ENCODE data around the gene KCNJ2. TPM values are rescaled to one million over a fixed set of nuclear protein-coding genes. Genes with fewer than 3 reads are reported as not detected.

KCNJ2 gene
- total and polyA plus RNA-seq, 9 donors = 0.97 to 3.8 (median 2.1) TPM

- H3K9me3 ChIP-seq = no peaks in the 10 kb centered on the region
- 76 to 81% (median 79%) methylated on average over 3 of the region's 3 CpGs for WGBS, 3 donors
- no peaks in the 10 kb centered on the region for H3K27me3 ChIP-seq
- no peak overlapping the region for H3K4me3 ChIP-seq
- H3K36me3 ChIP-seq = no peaks in the 10 kb centered on the region
- H3K27ac ChIP-seq = no peak overlapping the region
- TF ChIP-seq POLR2A (IDR thresholded peaks at IDR 0.05) = no peak
- no peak for TF ChIP-seq EP300 (IDR thresholded peaks at IDR 0.05)
- no peak for TF ChIP-seq CTCF (IDR thresholded peaks at IDR 0.05)
- no peak for DNase-seq
- no peaks in the 10 kb centered on the region for H3K4me1 ChIP-seq (ENCODE audit: insufficient read depth)
- intact Hi-C loops (cut with DNase I) = no loop called here
Measured at GRCh38 chr17:70153210-70153609, 16.1 kb upstream of the KCNJ2 start.

DNA sequence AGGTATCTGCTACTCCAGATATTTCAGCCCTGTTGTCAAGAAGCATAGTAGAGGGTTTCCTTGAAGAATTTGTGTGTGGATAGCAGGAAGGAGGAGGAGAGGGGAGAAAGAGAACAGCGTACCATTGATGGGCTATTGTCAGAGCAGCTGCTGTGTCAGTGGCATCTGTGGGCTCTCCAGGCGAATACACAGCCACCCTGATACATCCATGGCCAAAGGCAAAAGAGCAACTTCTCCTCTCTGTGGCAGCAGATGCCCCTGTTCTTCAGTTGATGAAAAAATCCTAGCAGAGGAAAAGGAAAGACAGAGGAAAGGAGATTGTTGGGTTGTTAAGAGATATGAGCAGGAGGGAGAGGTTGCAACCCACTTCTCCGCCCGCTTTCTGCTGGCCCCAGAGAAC, 12.2 kb upstream of the KCNJ2 start:
- 87 to 95% (median 94%) methylated on average over 4 of the region's 4 CpGs for WGBS, 3 donors
- Histone ChIP-seq H3K36me3 (no peaks in the 10 kb centered on the region), H3K4me3 (no peak overlapping the region), H3K4me1 (ENCODE audit: insufficient read depth) (no peaks in the 10 kb centered on the region), H3K27ac (no peak overlapping the region), H3K9me3 (no peaks in the 10 kb centered on the region), H3K27me3 (no peaks in the 10 kb centered on the region)
- no peak for DNase-seq
- no peak for TF ChIP-seq CTCF (IDR thresholded peaks at IDR 0.05)
- TF ChIP-seq POLR2A (IDR thresholded peaks at IDR 0.05) = no peak
- intact Hi-C loops (cut with DNase I) = no loop called here

DNA sequence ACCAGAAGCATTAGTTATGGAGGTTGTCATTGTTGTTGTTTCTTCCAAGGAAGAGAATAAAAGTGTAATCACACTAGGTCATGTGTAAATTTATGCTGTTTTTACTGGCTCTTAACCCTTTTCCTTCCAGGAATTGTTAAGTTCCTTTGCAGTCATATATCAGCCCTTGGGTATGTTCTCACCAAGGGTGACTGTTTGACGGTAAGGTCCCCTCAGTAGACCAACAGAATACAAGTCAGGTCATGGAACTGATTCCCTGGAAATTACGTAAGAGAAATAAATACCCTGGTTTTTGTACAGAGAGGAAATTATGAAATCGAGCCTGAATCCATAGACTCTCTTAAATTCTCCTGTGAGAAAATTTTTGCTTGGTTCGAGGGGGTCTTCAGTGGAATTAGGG, 11.2 kb upstream of the KCNJ2 start:
- Histone ChIP-seq H3K9me3 (no peaks in the 10 kb centered on the region), H3K4me1 (ENCODE audit: insufficient read depth) (no peaks in the 10 kb centered on the region), H3K4me3 (no peak overlapping the region), H3K27me3 (no peaks in the 10 kb centered on the region), H3K27ac (no peak overlapping the region), H3K36me3 (no peaks in the 10 kb centered on the region)
- intact Hi-C loops (cut with DNase I) = no loop called here
- DNase-seq = no peak
- TF ChIP-seq POLR2A (IDR thresholded peaks at IDR 0.05) = no peak
- no peak for TF ChIP-seq EP300 (IDR thresholded peaks at IDR 0.05)
- TF ChIP-seq CTCF (IDR thresholded peaks at IDR 0.05) = no peak
- 79 to 88% (median 88%) methylated on average over 4 of the region's 4 CpGs for WGBS, 3 donors

GRCh38 chr17:70158591-70158990, 10.7 kb upstream of the KCNJ2 start:
- WGBS, 3 donors = 35 to 80% (median 75%) methylated on average over 6 of the region's 6 CpGs
- Histone ChIP-seq H3K4me3 (no peak overlapping the region), H3K9me3 (no peaks in the 10 kb centered on the region), H3K27ac (no peak overlapping the region), H3K4me1 (ENCODE audit: insufficient read depth) (no peaks in the 10 kb centered on the region), H3K27me3 (no peaks in the 10 kb centered on the region), H3K36me3 (no peaks in the 10 kb centered on the region)
- DNase-seq = no peak
- intact Hi-C loops (cut with DNase I) = no loop called here
- TF ChIP-seq POLR2A (IDR thresholded peaks at IDR 0.05) (no peak), CTCF (IDR thresholded peaks at IDR 0.05) (no peak), EP300 (IDR thresholded peaks at IDR 0.05) (no peak)

DNA sequence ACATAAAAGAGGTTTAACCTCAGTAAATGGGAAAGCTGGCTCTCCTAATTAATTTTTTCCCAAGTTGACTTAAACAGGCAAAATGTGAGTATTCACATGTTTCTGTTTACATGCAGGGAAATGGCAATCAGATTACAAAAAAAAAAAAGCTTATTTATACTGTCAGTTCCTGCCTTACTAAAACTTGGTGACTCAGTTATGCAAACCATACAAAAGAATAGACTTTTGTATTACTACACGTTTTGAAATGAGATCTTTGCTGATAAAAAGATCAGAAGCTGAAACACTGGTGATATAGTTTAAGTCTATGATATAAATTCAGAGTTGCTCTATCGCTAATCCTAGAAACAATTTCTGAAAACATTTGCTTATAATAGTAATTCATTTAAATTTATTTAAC, 9.4 kb upstream of the KCNJ2 start:
- Histone ChIP-seq H3K27ac (no peak overlapping the region), H3K4me3 (no peak overlapping the region), H3K9me3 (no peaks in the 10 kb centered on the region), H3K4me1 (ENCODE audit: insufficient read depth) (no peaks in the 10 kb centered on the region), H3K27me3 (no peaks in the 10 kb centered on the region), H3K36me3 (no peaks in the 10 kb centered on the region)
- TF ChIP-seq CTCF (IDR thresholded peaks at IDR 0.05) (no peak), POLR2A (IDR thresholded peaks at IDR 0.05) (no peak), EP300 (IDR thresholded peaks at IDR 0.05) (no peak)
- DNase-seq = no peak
- intact Hi-C loops (cut with DNase I) = loop anchor here in 1 of 4 donors (10.0 kb wide), 1 partner anchor 595 kb away; no protein-coding TSS in a partner anchor
- WGBS, 3 donors = 59 to 64% (median 64%) methylated on average over 2 of the region's 2 CpGs
